ENCODE results near the gene CAMKK2.

DNA sequence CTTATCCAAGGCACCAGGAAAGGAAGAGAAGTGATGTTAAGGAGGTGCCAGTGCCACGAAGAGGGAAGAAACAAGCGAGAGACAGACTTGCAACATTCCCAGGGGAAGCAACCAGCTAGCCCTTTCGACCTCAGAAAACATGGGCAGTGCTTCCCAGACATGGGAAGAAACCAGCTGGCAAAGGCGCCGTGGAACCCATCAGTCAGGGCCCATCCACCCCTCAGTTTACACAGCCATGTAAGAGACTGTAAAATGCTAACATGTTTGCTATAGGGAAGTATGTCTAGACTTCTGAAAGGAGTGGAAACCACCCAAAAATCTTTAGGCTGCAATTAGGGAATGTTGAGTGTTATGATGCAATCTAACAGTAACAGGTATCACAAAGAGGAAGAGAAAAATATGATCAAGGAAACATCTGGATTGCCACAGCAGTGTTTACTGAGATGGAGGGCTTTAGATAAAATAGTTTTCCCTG lies 29.4 kb upstream of the CAMKK2 start:
- TF ChIP-seq POLR2A (IDR thresholded peaks at IDR 0.05) (no peak), POLR2AphosphoS5 (IDR thresholded peaks at IDR 0.05) (no peak)
- TF ChIP-seq, protein P1, sequence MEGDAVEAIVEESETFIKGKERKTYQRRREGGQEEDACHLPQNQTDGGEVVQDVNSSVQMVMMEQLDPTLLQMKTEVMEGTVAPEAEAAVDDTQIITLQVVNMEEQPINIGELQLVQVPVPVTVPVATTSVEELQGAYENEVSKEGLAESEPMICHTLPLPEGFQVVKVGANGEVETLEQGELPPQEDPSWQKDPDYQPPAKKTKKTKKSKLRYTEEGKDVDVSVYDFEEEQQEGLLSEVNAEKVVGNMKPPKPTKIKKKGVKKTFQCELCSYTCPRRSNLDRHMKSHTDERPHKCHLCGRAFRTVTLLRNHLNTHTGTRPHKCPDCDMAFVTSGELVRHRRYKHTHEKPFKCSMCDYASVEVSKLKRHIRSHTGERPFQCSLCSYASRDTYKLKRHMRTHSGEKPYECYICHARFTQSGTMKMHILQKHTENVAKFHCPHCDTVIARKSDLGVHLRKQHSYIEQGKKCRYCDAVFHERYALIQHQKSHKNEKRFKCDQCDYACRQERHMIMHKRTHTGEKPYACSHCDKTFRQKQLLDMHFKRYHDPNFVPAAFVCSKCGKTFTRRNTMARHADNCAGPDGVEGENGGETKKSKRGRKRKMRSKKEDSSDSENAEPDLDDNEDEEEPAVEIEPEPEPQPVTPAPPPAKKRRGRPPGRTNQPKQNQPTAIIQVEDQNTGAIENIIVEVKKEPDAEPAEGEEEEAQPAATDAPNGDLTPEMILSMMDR (IDR thresholded peaks at IDR 0.05 in 8 of 11, conservative IDR thresholded peaks at IDR 0.05 in 3 of 11): no peak
